G401 (cell line): Measurements from ENCODE around the gene GATA2. TPM values are rescaled to one million over a fixed set of nuclear protein-coding genes. Genes with fewer than 3 reads are reported as not detected.

ENCODE experiments used
- DNase-seq: peaks from one replicate; pipeline ENCODE4 v3.0.0-alpha.2; 2015; ENCODE audit warnings: low spot score
- in situ Hi-C: cut with HindIII; loops from 2 replicates; pipeline ENCODE4 v1.10.0; 2016; ENCODE audit warnings: low sequenced_read_pairs, mixed read lengths
- total RNA-seq: library from RNA; depleted of rRNA; stranded (reverse); fragments of >200 nt; shearing (Covaris generic); gene quantifications from 2 replicates; pipeline ENCODE4 v1.2.3, GENCODE V29; 2014

Gene GATA2
- total RNA-seq, 1 experiment from 2014 or later, result 85.0 TPM

DNA sequence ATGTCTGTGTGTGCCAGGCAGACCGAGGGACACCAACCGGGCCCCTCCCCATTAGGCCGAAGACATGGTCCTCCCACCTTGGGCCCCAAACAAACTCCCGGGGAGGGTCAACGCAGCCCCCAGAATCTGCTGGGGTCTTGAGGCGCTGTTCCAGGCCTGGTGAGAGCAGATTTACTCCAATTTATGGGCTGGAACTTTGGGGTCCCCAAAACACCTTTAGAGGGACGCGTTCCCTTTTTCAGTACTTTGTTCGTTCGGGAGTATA is 2.4 kb downstream of the GATA2 start:
- in situ Hi-C loops, result no loop called here
- no peak for DNase-seq

DNA sequence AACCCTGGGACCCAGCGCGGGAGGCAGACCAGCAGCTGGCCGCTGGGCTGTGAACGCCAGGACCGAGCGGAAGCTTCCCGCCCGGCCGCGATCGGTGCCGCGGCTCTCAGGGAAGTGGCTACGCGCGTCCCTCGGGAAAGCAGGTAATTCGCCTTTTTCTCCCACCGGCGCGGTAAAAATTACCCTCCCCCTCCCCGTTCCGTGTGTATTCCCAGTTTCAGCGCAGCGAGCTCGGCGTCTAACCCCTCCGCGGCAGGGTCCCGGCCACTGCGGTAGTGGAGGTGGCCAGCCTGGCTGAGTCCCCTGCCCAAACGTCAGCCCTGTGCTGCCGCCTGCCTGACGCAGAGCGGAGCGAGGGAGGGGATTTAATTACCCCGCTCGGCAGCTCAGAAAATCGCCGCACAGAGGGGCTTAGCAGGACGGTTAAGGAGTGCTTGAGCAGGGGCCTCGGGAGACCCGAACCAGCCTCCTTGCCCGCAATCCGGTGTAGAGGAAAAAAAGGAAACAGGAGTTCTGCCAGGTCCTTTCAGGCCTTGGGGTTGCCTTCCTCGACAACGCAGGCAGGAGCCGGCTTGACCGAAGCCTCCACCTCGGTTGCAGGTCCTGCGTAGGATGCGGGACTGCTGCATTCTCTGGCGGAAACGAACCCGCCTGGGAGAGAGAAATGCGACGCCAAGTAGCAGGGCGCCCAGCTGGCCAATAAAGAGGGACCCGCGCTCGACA is 2.9 kb downstream of the GATA2 start:
- in situ Hi-C loops, result no loop called here
- DNase-seq, result no peak

DNA sequence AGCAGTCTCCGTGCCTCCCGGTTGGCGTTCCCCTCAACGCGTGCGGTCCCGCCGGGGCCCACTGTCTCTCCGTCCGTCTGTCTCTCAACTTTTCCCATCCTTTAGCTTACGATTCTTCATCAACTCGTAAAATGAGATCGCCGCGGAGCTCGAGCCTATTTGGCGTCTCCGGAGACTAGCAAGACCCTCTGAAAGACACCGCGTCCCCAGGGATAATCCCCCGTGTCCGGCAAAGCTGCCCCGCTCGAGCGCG is 3.4 kb downstream of the GATA2 start:
- in situ Hi-C loops, result no loop called here
- no peak for DNase-seq

DNA sequence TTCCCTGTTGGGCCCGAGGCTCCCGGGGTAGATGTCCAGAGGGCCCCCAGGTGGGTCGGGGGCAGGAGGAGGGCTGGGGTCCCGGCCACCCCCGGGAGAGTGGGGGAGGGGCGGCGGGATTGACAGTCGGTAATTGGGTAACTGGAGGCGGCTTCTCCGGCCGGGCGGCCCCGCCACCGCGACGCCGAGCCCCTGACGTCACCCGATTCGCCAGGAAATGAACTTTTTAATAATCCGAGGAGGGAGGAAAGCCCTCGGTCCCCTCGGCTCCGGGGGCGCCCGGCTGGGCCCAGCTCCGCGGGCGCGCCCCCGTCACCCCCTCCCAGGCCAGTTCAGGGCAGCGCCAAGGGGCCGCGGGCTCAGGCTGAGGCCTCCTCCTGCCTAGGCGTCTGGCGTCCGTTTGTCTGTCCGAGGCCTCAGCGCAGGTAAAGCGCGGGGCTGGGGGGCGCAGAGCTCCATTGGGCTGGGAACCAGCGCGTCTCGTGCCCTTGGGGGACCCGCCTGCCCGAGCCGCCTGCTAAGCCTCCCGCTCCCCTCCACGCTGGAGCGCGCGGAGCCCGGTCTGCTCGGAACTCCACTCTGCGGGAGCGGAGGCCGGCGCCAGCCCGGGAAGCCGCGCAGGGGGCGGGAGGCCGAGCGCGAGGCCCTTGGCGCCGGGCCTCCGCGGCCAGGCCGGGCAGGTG is 3.9 kb downstream of the GATA2 start:
- no peak for DNase-seq
- in situ Hi-C loops, result no loop called here

DNA sequence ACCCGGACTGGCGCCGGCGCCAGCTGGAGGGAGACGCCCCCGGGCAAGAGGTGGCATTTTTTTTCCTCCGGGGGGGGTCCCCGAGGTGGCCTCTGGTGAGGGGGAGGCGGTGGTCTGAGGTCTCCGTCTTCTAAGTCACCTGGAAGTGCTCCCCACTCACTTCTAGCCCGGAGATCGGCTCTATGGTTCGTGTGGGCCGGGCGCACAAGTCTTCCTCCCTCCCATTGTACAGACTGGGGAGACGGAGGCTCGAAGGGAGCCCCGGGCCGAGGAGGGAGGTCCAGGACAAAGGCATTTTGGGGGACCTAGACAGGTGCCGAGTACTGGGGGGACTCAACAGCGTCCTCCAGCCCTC is 4.4 kb downstream of the GATA2 start:
- in situ Hi-C loops, result no loop called here
- no peak for DNase-seq

DNA sequence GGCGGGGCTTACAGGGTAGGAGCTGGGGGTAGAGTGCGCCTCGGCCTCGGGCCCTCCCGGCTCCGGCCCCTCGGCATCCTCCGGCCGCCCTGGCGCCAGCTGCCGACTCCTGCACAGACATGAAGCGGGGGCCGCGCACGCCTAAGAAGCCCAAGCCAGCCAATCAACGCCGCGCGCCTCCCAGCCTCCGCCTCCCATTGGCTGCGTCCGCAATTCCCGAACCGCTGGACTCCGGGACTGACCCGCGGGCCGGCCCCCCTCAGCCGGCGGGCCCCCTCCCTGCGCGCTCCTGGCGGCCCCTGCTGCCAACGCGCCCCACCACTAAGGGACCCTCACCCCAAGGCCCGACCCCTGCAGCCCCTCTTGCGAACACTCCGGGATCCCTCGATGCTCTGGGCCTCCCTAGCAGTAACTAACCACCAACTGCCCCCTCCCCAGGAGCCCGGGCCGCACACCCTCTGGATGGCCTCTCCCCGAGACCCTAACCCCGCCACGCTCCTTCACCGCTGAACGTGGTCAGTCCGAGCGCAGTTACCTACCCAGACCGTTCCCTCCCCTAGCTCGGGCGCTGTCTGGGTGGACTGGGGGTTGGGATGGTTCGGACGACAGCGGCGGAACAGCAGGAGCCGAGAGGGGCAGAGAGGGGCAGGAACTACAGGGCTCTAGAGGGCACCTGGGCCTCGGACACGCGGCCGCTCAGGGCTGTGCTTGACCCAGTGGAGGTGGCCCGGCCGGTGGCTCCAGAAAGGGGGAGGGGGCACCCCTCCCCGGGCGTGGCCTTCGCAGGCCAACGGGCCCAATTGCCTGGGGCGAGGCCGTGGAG is 5.0 kb downstream of the GATA2 start:
- DNase-seq, result peak; percentile 59
- in situ Hi-C loops, result no loop called here

DNA sequence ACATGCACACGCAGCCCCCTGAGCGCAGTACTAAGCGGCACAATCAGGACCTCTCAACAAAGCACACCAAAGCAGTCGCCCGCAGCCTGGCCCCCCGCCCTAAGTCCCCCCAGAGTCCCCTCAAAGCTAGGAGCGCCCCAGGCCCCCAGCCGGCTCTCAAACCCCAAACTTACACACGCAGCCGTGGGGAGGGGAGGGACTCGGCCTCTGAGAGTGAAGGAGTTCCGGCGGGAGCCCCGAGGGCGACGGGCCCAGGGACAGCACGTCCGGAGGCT is 5.5 kb downstream of the GATA2 start:
- no peak for DNase-seq
- in situ Hi-C loops, result no loop called here

DNA sequence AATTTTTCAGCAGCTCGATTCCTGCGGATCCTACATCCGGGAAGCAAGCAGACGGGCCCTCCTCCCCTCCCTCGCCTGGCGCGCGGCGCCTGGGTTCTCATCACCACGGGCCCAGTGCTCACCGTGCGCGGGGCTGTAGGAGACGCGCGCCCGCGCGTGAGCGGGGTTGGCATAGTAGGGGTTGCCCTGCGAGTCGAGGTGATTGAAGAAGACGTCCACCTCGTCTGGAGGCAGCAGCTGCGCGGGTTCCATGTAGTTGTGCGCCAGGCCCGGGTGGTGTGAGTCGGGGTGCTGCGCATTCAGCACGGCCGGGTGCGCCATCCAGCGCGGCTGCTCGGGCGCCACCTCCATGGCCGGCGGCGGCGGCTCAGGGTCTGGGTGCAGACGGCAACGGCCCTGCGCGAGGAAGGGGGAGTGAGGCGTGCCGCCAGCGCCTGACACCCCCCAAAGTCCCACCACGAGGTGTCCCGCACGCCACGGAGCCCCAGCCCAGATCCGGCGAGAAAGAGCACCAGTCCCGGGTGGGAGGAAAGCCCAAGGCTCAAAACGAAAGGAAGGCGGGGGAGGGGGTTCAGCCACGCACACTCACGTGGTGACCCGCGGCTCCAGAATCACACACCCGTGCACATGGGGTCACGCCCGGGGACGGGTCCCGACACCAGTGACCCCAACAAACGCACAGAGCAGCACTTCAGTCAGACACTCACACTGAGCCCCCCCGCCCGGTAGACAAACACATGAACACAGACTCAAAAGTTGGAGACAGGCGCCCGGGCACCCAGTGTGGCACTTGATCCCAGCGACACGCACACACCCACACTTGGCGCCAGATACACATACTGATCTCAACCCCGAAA is 6.1 kb downstream of the GATA2 start:
- in situ Hi-C loops, result no loop called here
- DNase-seq, result no peak

DNA sequence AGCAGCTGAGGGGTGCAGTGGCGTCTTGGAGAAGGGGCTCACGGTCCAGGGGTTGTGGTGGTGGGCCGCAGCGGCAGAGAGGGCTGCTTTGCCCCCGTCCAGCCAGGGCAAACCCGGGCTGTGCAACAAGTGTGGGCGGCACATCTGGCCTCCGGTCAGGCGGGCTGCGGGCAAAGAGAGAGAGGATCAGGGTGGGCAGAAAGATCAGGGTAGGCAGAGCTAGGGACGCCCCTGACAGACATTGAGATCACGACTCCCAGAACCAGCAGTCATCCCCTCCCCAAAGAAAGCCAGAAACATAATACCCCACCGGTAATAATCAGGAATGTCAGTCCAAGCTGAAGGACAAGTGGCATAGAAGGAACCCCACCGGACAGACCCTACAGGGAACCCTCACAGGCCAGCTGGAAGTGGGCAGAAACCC is 6.8 kb downstream of the GATA2 start:
- in situ Hi-C loops, result no loop called here
- DNase-seq, result no peak

DNA sequence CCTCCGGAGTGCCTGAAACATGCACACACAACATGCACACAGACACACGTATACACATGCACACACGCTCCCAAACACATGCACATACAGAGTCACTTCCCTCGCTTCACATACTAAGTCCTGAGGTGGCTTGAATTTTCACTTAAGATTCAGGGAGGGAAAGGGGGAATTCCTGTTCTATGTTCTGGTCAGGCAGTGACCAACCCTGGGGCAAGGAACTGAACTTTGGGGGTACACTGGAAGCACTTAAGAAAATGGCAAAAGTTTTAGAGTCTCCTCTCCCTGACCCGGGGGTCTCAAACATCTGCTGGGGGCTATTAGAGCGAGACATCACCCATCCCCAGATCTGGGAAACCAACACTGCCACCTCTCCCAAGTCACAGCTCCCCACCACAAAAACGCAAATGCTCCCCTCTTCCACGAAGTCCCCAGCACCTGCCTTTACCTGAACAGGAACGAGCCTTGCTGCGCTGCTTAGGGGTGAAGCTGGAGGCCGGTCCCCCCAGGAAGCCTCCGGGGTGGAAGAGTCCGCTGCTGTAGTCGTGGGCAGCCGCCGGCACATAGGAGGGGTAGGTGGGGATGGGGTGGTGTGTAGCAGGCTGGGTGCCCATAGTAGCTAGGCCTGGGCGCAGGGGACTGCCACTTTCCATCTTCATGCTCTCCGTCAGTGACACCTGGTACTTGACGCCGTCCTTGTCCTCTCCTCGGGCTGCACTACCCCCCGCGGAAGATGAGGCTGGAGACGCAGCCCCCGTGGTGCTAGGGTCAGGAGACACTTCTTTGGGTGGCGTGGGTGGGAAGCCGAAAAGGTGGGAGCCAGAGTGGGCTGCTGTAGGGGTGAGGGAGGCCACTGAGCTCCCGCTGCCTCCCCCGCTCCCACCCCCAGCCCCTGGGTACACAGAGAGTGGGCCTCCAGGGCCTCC is 7.5 kb downstream of the GATA2 start:
- in situ Hi-C loops, result no loop called here
- no peak for DNase-seq

DNA sequence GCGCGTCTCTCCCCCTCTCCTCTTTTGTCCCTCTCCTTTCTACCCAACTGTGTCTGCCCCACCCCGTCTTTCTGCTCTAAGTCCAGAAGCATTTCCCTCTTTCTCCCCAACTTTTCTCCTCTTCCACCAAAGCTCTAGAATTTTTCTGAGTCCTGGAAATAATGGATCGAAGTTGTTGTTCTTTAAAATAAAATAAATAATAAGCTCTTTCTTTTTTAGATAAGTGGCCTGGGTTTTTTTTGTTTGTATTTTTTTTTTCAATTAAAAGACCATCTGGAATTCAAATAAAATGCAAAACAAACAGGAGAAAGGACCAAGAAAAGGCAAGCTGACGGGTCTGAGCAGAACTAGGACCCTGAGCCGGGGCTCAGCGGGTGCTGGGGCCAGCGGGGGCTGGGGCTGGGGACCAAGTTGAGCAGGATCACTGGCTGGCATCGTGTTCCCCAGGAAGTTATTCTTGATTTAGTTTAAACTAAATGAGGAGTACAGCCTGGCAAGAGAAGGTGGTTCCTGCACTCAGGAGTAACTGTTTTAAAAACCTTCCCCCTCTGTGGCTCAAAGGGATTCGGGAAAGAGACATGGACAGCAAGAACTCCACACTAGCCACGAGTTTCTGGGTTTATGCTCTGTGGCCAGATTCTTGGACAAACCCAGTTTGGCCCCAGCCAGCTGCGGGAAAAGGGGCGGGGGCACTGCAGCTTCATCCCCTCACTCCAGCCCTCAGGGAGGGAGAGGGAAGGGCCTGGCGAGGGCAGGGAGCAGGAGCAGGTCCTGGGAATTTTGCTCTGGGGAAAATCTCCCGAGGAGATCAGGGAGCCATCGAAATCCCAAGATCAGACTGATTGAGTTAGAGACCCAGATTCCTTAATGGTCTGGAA is 8.4 kb downstream of the GATA2 start:
- no peak for DNase-seq

DNA sequence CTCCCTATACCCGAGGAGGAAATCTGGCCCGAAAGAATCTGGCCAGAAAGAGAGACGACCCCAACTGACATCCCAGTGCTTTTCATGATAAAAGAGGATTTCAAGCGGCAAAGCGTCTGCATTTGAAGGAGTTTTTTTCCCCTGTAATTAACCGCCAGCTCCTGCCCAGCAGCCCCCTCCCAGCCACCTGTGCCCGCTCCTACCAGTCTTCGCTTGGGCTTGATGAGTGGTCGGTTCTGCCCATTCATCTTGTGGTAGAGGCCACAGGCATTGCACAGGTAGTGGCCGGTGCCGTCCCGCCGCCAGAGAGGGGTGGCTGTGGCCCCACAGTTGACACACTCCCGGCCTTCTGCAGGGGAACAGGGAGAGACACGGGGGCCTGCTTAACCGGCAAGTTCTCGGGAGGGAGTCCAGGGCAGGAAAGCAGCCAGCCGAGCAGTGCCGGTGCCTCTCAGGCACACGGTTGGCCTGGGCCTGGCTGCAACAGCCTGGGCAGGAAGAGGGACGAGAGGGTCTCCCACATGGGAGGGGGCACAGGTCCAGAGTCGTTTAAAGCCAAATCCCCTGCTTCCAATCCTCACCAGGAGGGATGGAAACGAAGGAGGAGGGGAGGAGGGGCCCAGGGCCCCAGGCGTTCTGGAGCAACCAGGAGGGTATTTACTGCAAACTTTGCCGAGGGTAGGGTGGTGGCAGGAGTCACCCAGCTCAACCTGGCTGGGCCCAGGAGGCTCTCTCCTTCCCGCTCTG is 9.2 kb downstream of the GATA2 start:
- no peak for DNase-seq
- in situ Hi-C loops, result no loop called here

More for the DNA sequence above, 8.4 kb downstream of the GATA2 start:
- in situ Hi-C loops, result no loop called here

DNA sequence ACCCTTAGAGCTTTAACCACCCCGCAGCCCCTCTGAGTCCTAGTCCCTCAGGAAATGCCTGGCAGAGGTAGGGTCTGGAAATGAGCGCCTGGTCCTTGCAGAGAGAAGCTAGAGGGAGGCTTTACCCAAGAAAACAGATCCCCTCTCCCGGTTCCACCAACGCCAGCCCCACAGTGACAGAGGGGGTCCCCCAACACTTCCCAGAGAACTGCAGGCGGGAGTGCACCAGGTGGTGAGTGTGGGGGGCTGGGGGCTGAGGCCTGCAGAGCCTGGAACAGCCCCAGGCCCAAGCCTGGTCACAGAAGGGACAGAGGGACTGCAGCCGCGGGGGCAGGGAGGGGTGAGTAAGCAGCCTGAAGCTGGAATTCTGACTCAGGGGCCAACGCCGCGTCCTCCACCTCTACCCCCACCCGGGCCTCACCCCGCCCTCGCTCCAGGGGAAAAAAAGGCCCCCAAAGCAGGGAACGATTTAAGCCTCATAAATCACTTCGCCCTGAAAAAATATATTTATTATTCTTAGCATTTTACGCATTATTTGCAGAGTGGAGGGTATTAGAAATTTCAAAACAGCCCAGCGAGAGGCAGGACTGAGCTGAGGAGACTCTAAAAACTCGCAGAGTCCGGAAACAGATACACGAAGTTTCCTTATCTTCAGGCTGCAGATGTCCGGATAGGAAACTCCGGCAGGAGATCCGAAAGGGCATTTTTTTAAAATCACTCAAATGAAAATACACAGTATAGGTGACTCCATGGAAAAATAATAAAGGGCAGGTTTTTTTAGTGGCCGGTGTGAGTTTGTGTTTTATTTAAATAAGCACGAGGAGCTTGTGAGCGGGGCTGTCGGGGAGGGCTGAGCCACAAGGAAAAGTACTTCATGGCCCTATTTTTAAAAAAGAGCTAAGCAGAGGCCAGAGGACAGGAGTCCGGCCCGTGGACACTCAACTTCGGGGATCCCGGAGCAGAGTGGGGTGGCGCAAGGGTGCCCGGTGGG is 10.0 kb downstream of the GATA2 start:
- in situ Hi-C loops, result no loop called here
- DNase-seq, result no peak

DNA sequence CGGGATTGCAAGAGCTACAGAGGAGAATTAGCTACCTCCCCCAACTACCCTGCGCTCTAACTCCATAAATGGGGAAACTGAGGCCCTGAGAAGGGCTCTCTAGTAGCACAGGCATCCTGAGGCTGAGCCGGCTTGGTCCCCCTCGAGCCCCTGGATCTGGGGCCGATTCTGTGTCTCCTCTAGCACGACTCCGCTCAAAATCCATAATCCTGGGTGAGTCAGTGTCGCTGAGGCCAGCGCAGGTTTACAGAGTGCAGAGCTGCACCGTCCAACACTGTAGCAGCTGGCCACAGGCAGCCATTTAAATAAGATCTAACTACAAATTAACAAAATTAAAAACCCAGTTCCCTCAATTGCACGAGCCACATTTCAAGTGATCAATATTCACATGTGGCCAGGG is 10.8 kb downstream of the GATA2 start:
- in situ Hi-C loops, result no loop called here
- no peak for DNase-seq

DNA sequence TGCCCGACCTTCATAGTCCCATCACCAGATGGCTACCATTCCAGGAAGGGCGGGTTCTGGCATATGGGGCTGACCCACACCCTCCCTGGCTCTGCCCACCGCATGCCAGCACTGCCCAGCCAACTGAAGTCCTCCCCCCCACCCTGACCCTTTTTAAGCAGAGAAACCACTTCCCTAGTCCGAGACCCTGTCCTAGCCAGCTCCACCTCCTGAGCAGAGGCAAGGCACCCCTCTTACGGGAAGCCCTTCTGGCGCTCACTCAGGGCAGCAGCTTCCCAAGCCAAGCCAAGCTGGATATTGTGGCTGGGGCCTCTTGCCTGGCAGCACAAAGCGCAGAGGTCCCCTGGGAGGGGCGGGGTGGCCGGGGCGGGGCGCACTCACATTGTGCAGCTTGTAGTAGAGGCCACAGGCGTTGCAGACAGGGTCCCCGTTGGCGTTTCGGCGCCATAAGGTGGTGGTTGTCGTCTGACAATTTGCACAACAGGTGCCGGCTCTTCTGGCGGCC is 11.5 kb downstream of the GATA2 start:
- DNase-seq, result no peak
- in situ Hi-C loops, result no loop called here

DNA sequence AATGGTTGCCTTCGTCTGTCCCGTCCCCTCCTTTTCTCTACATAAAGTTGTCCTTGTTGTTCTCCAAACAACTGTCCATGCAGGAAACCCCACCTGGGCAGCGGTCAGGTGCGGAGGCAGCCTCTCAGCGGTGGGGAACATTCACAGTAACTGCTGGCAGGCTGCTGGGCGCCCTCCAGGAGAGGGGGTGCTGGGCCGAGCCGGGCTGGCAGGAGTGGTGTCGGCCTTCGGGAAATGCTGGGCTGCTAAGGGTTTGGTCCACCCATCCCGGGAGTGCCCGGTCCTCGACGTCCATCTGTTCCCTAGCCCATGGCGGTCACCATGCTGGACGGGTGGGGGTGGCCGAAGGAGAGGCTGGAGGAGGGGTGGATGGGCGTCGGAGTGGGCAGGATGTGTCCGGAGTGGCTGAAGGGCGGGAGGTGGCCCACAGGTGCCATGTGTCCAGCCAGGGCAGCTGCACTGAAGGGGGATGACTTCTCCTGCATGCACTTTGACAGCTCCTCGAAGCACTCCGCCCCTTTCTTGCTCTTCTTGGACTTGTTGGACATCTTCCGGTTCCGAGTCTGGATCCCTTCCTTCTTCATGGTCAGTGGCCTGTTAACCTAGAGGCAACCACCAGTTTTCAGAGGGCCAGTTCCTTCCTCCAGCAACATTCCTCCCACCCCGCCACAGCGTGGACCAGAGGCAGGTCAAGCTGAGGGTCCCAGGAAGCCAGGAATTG is 12.1 kb downstream of the GATA2 start:
- no peak for DNase-seq
- in situ Hi-C loops, result no loop called here
